Endodermal cell (in vitro differentiated cells): ENCODE results near the gene TLX2. TPM values are rescaled to one million over a fixed set of nuclear protein-coding genes. Genes with fewer than 3 reads are reported as not detected.

Experiments used
- DNase-seq: peaks from one replicate; pipeline ENCODE4 v3.0.0-alpha.2; 2017
- H3K27ac ChIP-seq: 2 replicates; pipeline ENCODE4 v1.5.1; 2013; ENCODE audit warnings: mild to moderate bottlenecking, low read depth, low read length, moderate library complexity
- H3K27me3 ChIP-seq: 2 replicates; pipeline ENCODE4 v1.6.1; 2013; ENCODE audit warnings: mild to moderate bottlenecking, low read length, moderate library complexity; ENCODE audit not compliant: insufficient read depth, control insufficient read depth, poor library complexity, severe bottlenecking
- H3K36me3 ChIP-seq: 2 replicates; pipeline ENCODE4 v1.7.0; 2013; ENCODE audit warnings: mild to moderate bottlenecking, low read length, moderate library complexity; ENCODE audit not compliant: control insufficient read depth, insufficient read depth
- H3K4me1 ChIP-seq: one replicate; pipeline ENCODE4 v1.7.0; 2013; ENCODE audit warnings: low read length; ENCODE audit not compliant: control insufficient read depth, insufficient read depth
- H3K4me3 ChIP-seq: 2 replicates; pipeline ENCODE4 v1.5.1; 2013; ENCODE audit warnings: mild to moderate bottlenecking, low read length, moderate library complexity
- H3K9ac ChIP-seq: 2 replicates; pipeline ENCODE4 v1.6.1; 2013; ENCODE audit warnings: mild to moderate bottlenecking, low read length, moderate library complexity; ENCODE audit not compliant: poor library complexity, severe bottlenecking; ENCODE audit errors: extremely low read depth
- H3K9me3 ChIP-seq: 2 replicates; pipeline ENCODE4 v1.6.1; 2013; ENCODE audit warnings: mild to moderate bottlenecking, low read length, moderate library complexity; ENCODE audit not compliant: control insufficient read depth
- H3K27ac Mint-ChIP-seq: 2 replicates; pipeline ENCODE4 v1.8.0; 2020; ENCODE audit warnings: mixed read lengths
- H3K27me3 Mint-ChIP-seq: 2 replicates; pipeline ENCODE4 v1.8.0; 2021; ENCODE audit warnings: mild to moderate bottlenecking, mixed read lengths; ENCODE audit not compliant: insufficient read depth
- H3K36me3 Mint-ChIP-seq: 2 replicates; pipeline ENCODE4 v1.8.0; 2020; ENCODE audit warnings: low read depth, mixed read lengths
- H3K4me1 Mint-ChIP-seq: 2 replicates; pipeline ENCODE4 v1.8.0; 2020; ENCODE audit warnings: mixed read lengths
- H3K4me3 Mint-ChIP-seq: 2 replicates; pipeline ENCODE4 v1.8.0; 2020; ENCODE audit warnings: mild to moderate bottlenecking, moderate library complexity, mixed read lengths
- H3K9me3 Mint-ChIP-seq: 2 replicates; pipeline ENCODE4 v1.8.0; 2020; ENCODE audit warnings: mild to moderate bottlenecking, mixed read lengths
- CTCF ChIP-seq: fragments of 200-600 bp; sonication (generic); conservative IDR thresholded peaks from 2 replicates; pipeline ENCODE4 v1.5.0; 2021; ENCODE audit warnings: antibody characterized with exemption, mild to moderate bottlenecking
- WGBS, 2 experiments: methylation state at CpG; one replicate each; pipeline versions ENCODE4 v1.1.5 to v1.1.7; 2013; ENCODE audit warnings: missing lambda C conversion rate in 2 of 2, mixed read lengths in 1 of 2; ENCODE audit not compliant: insufficient coverage in 1 of 2, insufficient read length in 1 of 2; 5-methylcytosine and 5-hydroxymethylcytosine counted together
- total RNA-seq, 2 donors: library from RNA; stranded (reverse); fragmentation: NEBNext Ultra II Directional in 1 of 2; extraction: Animal tissue kit (Norgen Biotek cat#: 25700) in 1 of 2; gene quantifications; 2 replicates in 1 of 2; 3 replicates in 1 of 2; pipeline ENCODE4 v1.2.1, GENCODE V29; 2021

Gene TLX2
- total RNA-seq, 2 donors from 2014 or later = 0.22 to 0.27 TPM

GRCh38 chr2:74493546-74493945, 20.7 kb upstream of the TLX2 start:
- Histone ChIP-seq H3K27me3 (peaks cover 31% of the 10 kb centered on the region), H3K9ac (no peak overlapping the region), H3K9me3 (no peaks in the 10 kb centered on the region), H3K4me1 (no peaks in the 10 kb centered on the region), H3K27ac (no peak overlapping the region), H3K36me3 (peaks cover 29% of the 10 kb centered on the region), H3K4me3 (no peak overlapping the region)
- Mint-ChIP-seq H3K4me3 (no peak overlapping the region), H3K27me3 (peaks cover 37% of the 10 kb centered on the region), H3K36me3 (peaks cover 35% of the 10 kb centered on the region), H3K9me3 (no peaks in the 10 kb centered on the region), H3K4me1 (peaks cover 7% of the 10 kb centered on the region), H3K27ac (no peak overlapping the region)
- TF ChIP-seq CTCF = no peak
- WGBS, 2 experiments = 90 to 100% methylated on average over 2 to 3 of the region's 3 CpGs
- no peak for DNase-seq

GRCh38 chr2:74495440-74495839, 18.8 kb upstream of the TLX2 start:
- H3K27me3 ChIP-seq = peaks cover 50% of the 10 kb centered on the region
- WGBS, 2 experiments = 86% methylated on average over 1 of the region's 1 CpG; no CpG with 5 or more reads in 1 of the 2 experiments

DNA sequence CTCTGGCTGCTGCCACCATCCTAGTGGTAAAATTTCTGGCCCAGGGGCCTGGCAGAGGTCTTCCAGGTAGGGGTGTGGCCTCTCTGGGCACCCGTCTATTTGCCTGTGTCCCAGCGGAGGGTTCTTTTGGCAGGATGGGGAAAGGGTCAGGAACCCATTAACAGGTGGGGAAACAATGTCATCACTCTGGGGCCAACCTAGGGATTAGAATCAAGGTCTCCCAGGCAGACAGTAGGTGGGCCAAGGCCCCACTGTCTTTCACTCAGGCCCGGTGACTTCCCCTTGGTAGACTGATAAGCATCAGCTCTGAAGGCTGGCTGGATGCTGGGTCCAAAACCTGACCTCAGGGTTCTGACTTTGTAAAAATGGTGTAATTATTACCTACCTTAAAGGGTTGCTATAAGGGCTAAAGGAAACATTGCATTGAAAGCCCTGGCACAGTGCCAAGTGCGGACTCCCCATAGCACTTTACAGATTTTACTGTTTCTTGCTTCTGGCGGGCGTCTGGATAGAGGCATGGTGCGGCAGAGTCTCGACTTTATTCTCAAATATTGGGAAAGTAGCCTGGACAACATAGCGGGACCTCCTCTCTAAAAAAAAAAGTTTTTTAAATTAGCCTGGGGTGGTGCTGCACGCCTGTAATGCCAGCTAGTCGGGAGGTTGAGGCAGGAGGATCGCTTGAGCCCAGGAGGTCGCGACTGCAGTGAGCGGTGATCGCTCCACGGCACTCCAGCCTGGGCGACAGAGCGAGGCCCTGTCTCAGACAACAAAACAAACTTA, 17.1 kb upstream of the TLX2 start:
- no peak overlapping the region for H3K27ac Mint-ChIP-seq
- 80 to 84% methylated on average over 7 to 19 of the region's 19 CpGs for WGBS, 2 experiments
- Histone ChIP-seq H3K9ac (no peak overlapping the region), H3K4me3 (peak overlapping the region; percentile 75), H3K27me3 (peaks cover 67% of the 10 kb centered on the region), H3K9me3 (no peaks in the 10 kb centered on the region), H3K4me1 (no peaks in the 10 kb centered on the region), H3K27ac (no peak overlapping the region), H3K36me3 (peaks cover 20% of the 10 kb centered on the region)
- H3K36me3 Mint-ChIP-seq = peaks cover 18% of the 10 kb centered on the region
- no peak for TF ChIP-seq CTCF
- H3K4me1 Mint-ChIP-seq = peaks cover 22% of the 10 kb centered on the region
- H3K27me3 Mint-ChIP-seq = peaks cover 73% of the 10 kb centered on the region
- no peak for DNase-seq
- H3K9me3 Mint-ChIP-seq = no peaks in the 10 kb centered on the region
- peak overlapping the region; percentile 51 for H3K4me3 Mint-ChIP-seq

More at GRCh38 chr2:74495440-74495839, 18.8 kb upstream of the TLX2 start:
- H3K9me3 ChIP-seq = no peaks in the 10 kb centered on the region
- Mint-ChIP-seq H3K36me3 (peaks cover 35% of the 10 kb centered on the region), H3K4me1 (peaks cover 13% of the 10 kb centered on the region), H3K27me3 (peaks cover 56% of the 10 kb centered on the region), H3K4me3 (no peak overlapping the region), H3K9me3 (no peaks in the 10 kb centered on the region), H3K27ac (no peak overlapping the region)
- no peak for DNase-seq
- no peak for TF ChIP-seq CTCF
- H3K9ac ChIP-seq = no peak overlapping the region
- no peak overlapping the region for H3K27ac ChIP-seq
- H3K4me1 ChIP-seq = no peaks in the 10 kb centered on the region
- peaks cover 29% of the 10 kb centered on the region for H3K36me3 ChIP-seq
- H3K4me3 ChIP-seq = no peak overlapping the region
